ENCODE results near the gene ZDHHC8. TPM values are rescaled to one million over a fixed set of nuclear protein-coding genes. Genes with fewer than 3 reads are reported as not detected.

The ZDHHC8 gene
- total RNA-seq, 1 experiment from 2014 or later: 89.3 TPM

GRCh38 chr22:20130319-20130718, 1.3 kb upstream of the ZDHHC8 start:
- Histone ChIP-seq H3K4me2 (ENCODE audit: low read length) (peak overlapping the region; percentile 86), H3K79me2 (ENCODE audit: insufficient read depth, low read length) (peaks cover 35% of the 10 kb centered on the region), H3K9me2 (ENCODE audit: insufficient read depth) (no peaks in the 10 kb centered on the region), H3K36me3 (ENCODE audit: control insufficient read depth in 1 of 2, insufficient read depth in 2 of 2, low read length in 2 of 2) (peaks cover 8 to 13% of the 10 kb centered on the region in 2 experiments; a peak in 3 of 4 replicates), H3K9me3 (ENCODE audit: control insufficient read depth in 1 of 2, insufficient read depth in 1 of 2, low read depth in 1 of 2, low read length in 2 of 2) (no peaks in the 10 kb centered on the region), H3K27ac (ENCODE audit: low read depth, low read length) (peak overlapping the region; percentile 96), H4K20me1 (ENCODE audit: insufficient read depth) (no peaks in the 10 kb centered on the region), H3K4me3 (replicated peaks in 1 of 2; ENCODE audit: low read depth in 1 of 2, low read length in 2 of 2) (no peak overlapping the region), H3K27me3 (ENCODE audit: insufficient read depth, low read length) (no peaks in the 10 kb centered on the region), H3K4me1 (ENCODE audit: control insufficient read depth in 1 of 2, insufficient read depth in 2 of 2, low read length in 2 of 2) (peaks cover 16 to 33% of the 10 kb centered on the region in 2 experiments; a peak in 3 of 4 replicates), H3K9ac (ENCODE audit: low read length) (no peak overlapping the region), H2AFZ (ENCODE audit: low read depth, low read length, poor library complexity, severe bottlenecking) (no peak overlapping the region)
- TF ChIP-seq REST (IDR thresholded peaks at IDR 0.05; ENCODE audit: low read depth) (no peak), CTCF (IDR thresholded peaks at IDR 0.05 in 2 of 3, conservative IDR thresholded peaks at IDR 0.05 in 1 of 3; ENCODE audit: borderline replicate concordance in 1 of 3, insufficient read depth in 1 of 3, low read depth in 2 of 3, low read length in 2 of 3) (peak in 2 of 3 experiments; percentile 28; a peak in 3 of 6 replicates)
- DNase-seq (ENCODE audit: low read depth, low spot score): no peak
- ChIA-PET CTCF (interaction anchor here (0.6 to 1.2 kb wide), 4 partner anchors 76 to 177 kb away, joined by 3 read pairs; no protein-coding TSS in a partner anchor), POLR2A (no interaction called here), RAD21 (ENCODE audit: low non-redundant PET in 1 of 2, low total read pairs in 2 of 2, uncharacterized antibody in 2 of 2, unreplicated experiment in 2 of 2) (no interaction called here)
- BruUV-seq (replicated peaks): no TSS peak
- intact Hi-C loops (cut with micrococcal nuclease): no loop called here
- ATAC-seq: 0 out of 2 replicates have a peak, but pooled peaks have one; percentile 9

All from HCT116 (cell line).